Measurements from ENCODE around the gene ATF4.

ATF4 gene

DNA sequence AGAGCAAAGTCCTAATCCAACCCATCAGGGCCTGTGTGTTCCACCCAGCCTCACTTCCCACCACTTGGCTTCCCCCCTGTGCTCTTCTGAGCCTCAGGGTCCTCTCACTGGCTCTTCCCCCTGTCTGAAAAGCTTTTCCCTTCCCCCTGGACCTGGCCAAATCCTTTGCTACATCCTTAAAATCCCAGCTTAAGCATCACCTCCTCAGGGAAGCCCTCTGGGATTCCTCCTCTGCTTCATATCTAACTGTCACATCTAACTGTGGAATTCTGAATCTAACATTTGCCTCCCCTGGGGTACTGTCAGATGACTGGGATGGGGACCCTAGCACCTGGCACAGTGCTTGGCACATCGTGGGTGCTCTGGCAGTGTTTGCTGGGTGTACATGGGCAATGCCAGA lies 51.2 kb downstream of the ATF4 start:
- H3K27ac ChIP-seq, result no peak overlapping the region
- POLR2A ChIA-PET (ENCODE audit: low non-redundant PET), result no interaction called here
- no peak for DNase-seq (ENCODE audit: low spot score)
- CTCF ChIA-PET, result no interaction called here
- TF ChIP-seq, protein P1, sequence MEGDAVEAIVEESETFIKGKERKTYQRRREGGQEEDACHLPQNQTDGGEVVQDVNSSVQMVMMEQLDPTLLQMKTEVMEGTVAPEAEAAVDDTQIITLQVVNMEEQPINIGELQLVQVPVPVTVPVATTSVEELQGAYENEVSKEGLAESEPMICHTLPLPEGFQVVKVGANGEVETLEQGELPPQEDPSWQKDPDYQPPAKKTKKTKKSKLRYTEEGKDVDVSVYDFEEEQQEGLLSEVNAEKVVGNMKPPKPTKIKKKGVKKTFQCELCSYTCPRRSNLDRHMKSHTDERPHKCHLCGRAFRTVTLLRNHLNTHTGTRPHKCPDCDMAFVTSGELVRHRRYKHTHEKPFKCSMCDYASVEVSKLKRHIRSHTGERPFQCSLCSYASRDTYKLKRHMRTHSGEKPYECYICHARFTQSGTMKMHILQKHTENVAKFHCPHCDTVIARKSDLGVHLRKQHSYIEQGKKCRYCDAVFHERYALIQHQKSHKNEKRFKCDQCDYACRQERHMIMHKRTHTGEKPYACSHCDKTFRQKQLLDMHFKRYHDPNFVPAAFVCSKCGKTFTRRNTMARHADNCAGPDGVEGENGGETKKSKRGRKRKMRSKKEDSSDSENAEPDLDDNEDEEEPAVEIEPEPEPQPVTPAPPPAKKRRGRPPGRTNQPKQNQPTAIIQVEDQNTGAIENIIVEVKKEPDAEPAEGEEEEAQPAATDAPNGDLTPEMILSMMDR (conservative IDR thresholded peaks at IDR 0.05; ENCODE audit: low read depth), result no peak
